Adipocyte (in vitro differentiated cells): ENCODE measurements around the gene YWHAB.
A peak's percentile ranks its signal among the peaks of the same experiment; 100 is the strongest.
"Not testable (repeated sequence)": the region's sequence is repeated elsewhere in the genome, so short reads cannot be mapped to it uniquely, and the experiment has no call there.

Source experiments
- DNase-seq: peaks from one replicate; pipeline ENCODE4 v3.0.0-alpha.2; 2015; ENCODE audit warnings: low read depth
- H3K27me3 ChIP-seq: replicated peaks from 2 replicates; pipeline ENCODE4 v1.7.0; 2013; ENCODE audit warnings: mild to moderate bottlenecking, low read length, moderate library complexity; ENCODE audit not compliant: control insufficient read depth, insufficient read depth
- H3K36me3 ChIP-seq: 2 replicates; pipeline ENCODE4 v1.7.0; 2013; ENCODE audit warnings: low read length, mild to moderate bottlenecking, moderate library complexity; ENCODE audit not compliant: control insufficient read depth, insufficient read depth, severe bottlenecking
- H3K4me1 ChIP-seq: 2 replicates; pipeline ENCODE4 v1.7.0; 2013; ENCODE audit warnings: mild to moderate bottlenecking, low read length, moderate library complexity; ENCODE audit not compliant: control insufficient read depth, insufficient read depth
- H3K4me3 ChIP-seq: 2 replicates; pipeline ENCODE4 v1.7.0; 2013; ENCODE audit warnings: mild to moderate bottlenecking, low read length, moderate library complexity
- H3K9ac ChIP-seq: 2 replicates; pipeline ENCODE4 v1.7.0; 2013; ENCODE audit warnings: mild to moderate bottlenecking, low read length, moderate library complexity
- H3K9me3 ChIP-seq: 2 replicates; pipeline ENCODE4 v1.7.0; 2013; ENCODE audit warnings: mild to moderate bottlenecking, low read length, moderate library complexity; ENCODE audit not compliant: control insufficient read depth

YWHAB gene

DNA sequence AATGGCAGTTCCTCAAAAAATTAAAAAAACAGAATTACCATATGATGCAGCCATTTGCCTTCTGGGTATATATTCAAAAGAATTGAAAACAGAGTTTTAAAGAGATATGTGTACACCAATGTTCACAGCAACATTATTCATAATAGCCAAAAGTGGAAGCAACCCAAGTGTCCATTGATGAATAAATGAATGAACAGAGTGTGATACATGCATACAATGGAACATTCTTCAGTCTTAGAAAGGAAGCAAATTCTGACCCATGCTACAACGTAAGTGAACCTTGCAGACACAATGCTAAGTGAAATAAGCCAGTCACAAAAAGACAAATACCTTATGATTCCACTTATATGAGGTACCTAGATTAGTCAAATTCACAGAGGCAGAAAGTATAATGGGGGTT is 34.7 kb upstream of the YWHAB start:
- Histone ChIP-seq H3K9ac (no peak overlapping the region), H3K4me3 (no peak overlapping the region), H3K27me3 (peaks cover 13% of the 10 kb centered on the region), H3K4me1 (no peaks in the 10 kb centered on the region), H3K36me3 (no peaks in the 10 kb centered on the region), H3K9me3 (no peaks in the 10 kb centered on the region)
- DNase-seq, result no peak

DNA sequence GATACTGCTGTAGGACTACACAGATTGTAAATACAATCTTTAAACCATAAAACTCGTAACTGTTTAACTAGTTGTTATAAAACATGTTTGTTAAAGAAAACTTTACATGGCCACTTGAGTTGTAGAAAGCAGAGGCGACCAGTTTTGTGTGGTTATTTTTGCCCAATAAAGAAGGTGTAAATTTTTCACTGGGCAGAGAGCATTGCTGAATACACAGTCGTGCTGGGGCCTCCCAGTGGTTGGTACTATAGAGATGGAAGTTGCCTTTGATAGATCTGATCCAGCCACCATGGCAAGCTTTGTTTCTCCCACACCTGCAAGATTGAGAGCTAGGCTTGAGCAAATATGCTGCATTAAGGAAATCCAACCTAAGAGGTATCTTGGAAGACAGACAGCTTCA is 34.0 kb upstream of the YWHAB start:
- Histone ChIP-seq H3K4me3 (no peak overlapping the region), H3K27me3 (peaks cover 13% of the 10 kb centered on the region), H3K9me3 (no peaks in the 10 kb centered on the region), H3K36me3 (no peaks in the 10 kb centered on the region), H3K4me1 (no peaks in the 10 kb centered on the region), H3K9ac (no peak overlapping the region)
- DNase-seq, result no peak

DNA sequence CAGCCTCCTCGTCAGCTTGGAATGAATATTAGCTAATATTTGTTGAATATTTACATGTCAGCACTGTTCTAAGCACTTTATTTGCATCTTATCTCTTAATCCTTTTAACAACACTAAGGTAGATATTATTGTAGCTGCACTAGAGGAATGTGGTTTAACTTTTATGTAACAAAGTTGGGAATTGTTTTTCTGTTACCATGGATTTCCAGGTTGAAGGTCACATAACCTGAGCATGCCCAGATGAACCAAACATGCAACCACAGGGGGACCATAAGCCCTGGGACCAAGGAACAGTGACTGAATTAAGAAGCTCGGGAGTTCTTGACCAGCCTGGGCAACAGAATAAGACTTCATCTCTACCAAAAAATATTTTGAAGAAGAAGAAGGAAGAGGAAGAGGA is 29.1 kb upstream of the YWHAB start:
- no peak overlapping the region for H3K4me3 ChIP-seq
- no peaks in the 10 kb centered on the region for H3K36me3 ChIP-seq
- no peaks in the 10 kb centered on the region for H3K9me3 ChIP-seq
- peaks cover 13% of the 10 kb centered on the region for H3K4me1 ChIP-seq
- peaks cover 13% of the 10 kb centered on the region for H3K27me3 ChIP-seq
- H3K9ac ChIP-seq, result no peak overlapping the region
- no peak for DNase-seq

DNA sequence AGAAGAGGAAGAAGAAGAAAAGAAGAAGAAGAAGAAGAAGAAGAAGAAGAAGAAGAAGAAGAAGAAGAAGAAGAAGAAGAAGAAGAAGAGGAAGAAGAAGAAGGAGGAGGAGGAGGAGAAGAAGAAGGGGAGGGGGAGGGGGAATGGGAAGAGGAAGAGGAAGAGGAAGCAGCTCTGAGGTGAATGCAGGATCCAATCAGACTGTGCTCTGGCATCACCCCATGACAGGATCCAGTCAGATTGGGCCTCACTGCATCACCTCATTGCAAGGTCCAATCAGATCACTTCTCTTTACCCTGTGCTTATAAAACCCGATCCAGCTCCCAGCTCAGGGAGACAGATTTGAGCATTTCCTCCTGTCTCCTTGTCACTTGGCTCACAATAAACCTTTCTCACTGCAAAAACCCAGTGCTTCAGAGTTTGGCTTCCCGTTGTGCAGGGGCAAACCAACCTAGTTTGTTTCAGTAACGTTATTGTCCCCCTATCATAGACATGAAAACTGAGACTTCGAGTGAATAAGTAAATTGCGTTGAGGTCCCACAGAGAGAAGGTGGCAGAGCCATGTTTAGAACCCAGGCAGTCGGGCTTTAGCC is 28.6 kb upstream of the YWHAB start:
- no peak for DNase-seq
- Histone ChIP-seq H3K9ac (no peak overlapping the region), H3K36me3 (no peaks in the 10 kb centered on the region), H3K9me3 (no peaks in the 10 kb centered on the region), H3K4me1 (peaks cover 16% of the 10 kb centered on the region), H3K4me3 (no peak overlapping the region), H3K27me3 (peaks cover 13% of the 10 kb centered on the region)

- Histone ChIP-seq H3K27me3 (peaks cover 3% of the 10 kb centered on the region), H3K9me3 (no peaks in the 10 kb centered on the region), H3K36me3 (no peaks in the 10 kb centered on the region), H3K4me1 (peaks cover 30% of the 10 kb centered on the region), H3K4me3 (no peak overlapping the region), H3K9ac (no peak overlapping the region)
- no peak for DNase-seq
Observed at GRCh38 chr20:44858606-44859360, 26.7 kb upstream of the YWHAB start.

- Histone ChIP-seq H3K36me3 (no peaks in the 10 kb centered on the region), H3K4me1 (peaks cover 31% of the 10 kb centered on the region), H3K9ac (no peak overlapping the region), H3K4me3 (peak overlapping the region; percentile 32), H3K27me3 (no peaks in the 10 kb centered on the region), H3K9me3 (no peaks in the 10 kb centered on the region)
- peak; percentile 32 for DNase-seq
Observed at GRCh38 chr20:44861531-44862006, 23.9 kb upstream of the YWHAB start.

- no peak for DNase-seq
- H3K36me3 ChIP-seq, result no peaks in the 10 kb centered on the region
- no peaks in the 10 kb centered on the region for H3K9me3 ChIP-seq
- H3K4me1 ChIP-seq, result peaks cover 38% of the 10 kb centered on the region
- H3K27me3 ChIP-seq, result no peaks in the 10 kb centered on the region
- H3K9ac ChIP-seq, result peak overlapping the region; percentile 61
- H3K4me3 ChIP-seq, result no peak overlapping the region
Observed at GRCh38 chr20:44862286-44862685, 23.2 kb upstream of the YWHAB start.

DNA sequence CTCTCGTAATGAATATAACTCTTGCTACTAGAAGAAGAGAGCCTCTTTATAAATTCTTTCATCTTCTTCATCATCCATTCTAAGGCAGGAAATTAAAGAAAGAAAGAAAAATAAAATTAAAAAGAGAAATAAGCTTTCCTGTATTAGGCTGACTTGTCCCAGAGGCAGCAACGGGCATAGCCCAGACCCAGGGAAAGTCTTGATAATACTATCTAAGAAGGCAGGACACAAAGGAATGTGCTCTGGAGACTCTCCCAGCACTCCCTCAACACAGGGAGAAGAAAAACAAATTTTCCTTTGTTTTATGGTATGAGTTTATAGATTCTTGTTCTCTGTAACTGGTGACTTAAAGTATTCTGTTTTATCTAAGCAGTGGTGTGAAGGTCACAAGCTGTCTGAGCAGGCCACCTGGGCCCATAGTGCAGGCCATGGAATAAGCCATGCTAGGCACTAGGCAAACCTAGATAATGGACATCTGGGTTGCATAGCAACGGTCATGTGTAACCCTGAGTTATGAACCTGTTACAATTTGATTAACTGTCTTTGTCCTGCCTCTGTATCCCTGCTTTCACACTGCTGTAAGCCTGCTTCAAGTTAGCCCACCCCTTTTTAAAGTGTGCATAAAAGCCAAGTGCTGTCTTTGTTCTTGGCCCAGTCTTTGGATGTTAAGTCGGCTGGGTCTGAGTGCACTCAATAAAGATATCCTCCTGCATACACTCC is 22.0 kb upstream of the YWHAB start:
- peaks cover 43% of the 10 kb centered on the region for H3K4me1 ChIP-seq
- not testable (repeated sequence) for H3K9me3 ChIP-seq, H3K4me3 ChIP-seq, H3K27me3 ChIP-seq, H3K9ac ChIP-seq, H3K36me3 ChIP-seq, DNase-seq

DNA sequence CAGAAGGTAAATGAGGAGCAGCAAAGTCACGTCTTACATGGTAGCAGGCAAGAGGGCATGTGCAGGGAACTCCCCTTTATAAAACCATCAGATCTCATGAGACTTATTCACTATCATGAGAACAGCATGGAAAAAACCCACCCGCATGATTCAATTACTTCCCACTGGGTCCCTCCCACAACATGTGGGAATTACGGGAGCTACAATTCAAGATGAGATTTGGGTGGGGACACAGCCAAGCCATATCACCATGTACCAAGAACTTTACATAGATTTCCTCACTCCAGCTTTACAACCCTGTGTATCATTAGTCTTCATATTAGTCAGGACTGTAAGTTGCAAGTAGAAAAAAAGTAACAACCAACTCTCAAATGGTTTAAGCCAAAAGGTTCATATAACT is 21.0 kb upstream of the YWHAB start:
- H3K27me3 ChIP-seq, H3K9ac ChIP-seq, H3K9me3 ChIP-seq, DNase-seq, H3K36me3 ChIP-seq, H3K4me3 ChIP-seq: not testable (repeated sequence)
- H3K4me1 ChIP-seq, result peaks cover 40% of the 10 kb centered on the region

DNA sequence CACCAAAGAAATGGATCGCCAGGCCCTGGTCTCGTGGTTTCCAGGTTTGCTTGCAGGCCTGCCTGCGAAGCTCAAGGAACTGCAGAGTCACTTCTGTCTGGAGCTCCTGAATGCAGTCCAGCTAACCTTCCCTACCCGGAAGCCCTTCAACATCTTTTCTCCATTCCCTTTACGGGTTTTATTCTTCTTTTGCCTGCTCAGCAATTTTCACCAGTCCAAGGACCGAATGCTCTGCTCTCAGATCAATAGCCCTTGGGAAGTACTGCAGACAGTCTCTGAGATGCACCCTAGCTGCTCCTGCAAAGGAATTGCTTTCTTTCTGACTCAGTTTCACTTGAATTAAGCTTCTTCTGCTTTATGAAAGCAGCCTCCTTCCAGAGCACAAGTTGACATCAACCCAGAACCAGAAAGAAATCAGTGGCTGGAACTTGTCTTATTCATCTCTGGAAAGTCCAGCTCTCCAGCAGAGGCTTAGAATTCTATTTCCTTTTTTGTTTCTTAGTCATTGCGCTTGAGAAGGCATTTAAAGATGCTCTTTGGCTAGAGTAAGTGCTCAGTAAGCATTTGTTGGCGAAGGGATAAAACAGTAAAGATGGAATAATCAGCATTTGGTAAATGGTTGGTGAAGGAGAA is 18.7 kb upstream of the YWHAB start:
- Histone ChIP-seq H3K36me3 (no peaks in the 10 kb centered on the region), H3K27me3 (no peaks in the 10 kb centered on the region), H3K9ac (peak overlapping the region; percentile 14), H3K4me3 (no peak overlapping the region), H3K9me3 (no peaks in the 10 kb centered on the region), H3K4me1 (peaks cover 29% of the 10 kb centered on the region)
- DNase-seq, result no peak

- DNase-seq, result no peak
- no peaks in the 10 kb centered on the region for H3K36me3 ChIP-seq
Observed at GRCh38 chr20:44869471-44869870, 16.0 kb upstream of the YWHAB start.

More at GRCh38 chr20:44869471-44869870, 16.0 kb upstream of the YWHAB start:
- no peaks in the 10 kb centered on the region for H3K27me3 ChIP-seq
- H3K9ac ChIP-seq, result no peak overlapping the region
- peaks cover 14% of the 10 kb centered on the region for H3K4me1 ChIP-seq
- H3K9me3 ChIP-seq, result no peaks in the 10 kb centered on the region
- H3K4me3 ChIP-seq, result no peak overlapping the region
